HG03159 (cell line): ENCODE results near the gene MAST4.
"Not testable (repeated sequence)": the region's sequence is repeated elsewhere in the genome, so short reads cannot be mapped to it uniquely, and the experiment has no call there.

Experiments
- ATAC-seq: cut with Tn5 transposase; IDR thresholded peaks from one replicate; pipeline ENCODE4 v1.9.1; 2021; ENCODE audit warnings: mild to moderate bottlenecking, moderate library complexity; ENCODE audit not compliant: unreplicated experiment

Gene MAST4

DNA sequence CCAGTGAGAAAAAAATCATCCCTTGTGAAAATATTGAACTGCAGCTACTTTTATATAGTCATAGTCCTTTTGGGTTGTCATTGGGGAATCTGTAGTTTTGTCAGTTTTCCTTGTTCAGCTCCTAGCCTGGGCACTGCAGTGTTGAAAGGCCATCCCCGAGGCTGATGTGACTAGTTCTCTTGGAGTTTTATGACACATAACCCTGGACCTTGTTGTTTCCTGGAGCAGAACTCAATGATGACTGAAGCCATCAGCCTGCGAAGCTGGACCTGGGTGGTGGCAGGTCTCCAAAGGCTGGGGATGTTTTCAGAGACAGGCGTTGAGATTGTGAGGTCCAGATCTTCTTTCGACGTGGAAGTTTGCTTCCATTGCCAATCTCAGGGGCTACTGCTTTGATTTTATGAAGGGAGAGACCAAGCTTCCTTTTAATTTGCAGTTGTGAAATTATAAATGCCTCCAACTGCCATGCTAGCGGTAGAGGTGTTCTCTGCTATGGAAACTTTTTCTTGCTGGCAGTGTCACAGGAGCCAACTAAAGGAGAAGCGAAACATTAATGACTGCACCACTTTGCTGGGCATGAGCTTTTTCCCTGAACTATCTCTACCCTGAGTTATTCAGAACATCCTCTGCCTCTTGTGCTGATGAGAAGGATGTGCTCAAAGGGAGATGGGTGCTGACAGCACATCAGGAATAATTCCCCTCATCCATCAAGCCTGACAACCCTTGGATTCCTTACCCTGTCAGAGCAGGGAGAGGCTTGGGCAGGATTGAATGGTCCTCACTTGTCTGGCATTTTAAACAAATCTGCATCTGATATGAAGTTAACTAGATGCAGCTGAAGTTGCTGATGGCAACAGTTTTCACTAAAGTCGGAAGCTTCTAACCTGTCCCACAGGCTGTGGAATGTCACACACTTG lies 209.6 kb downstream of the MAST4 start:
- no peak for ATAC-seq

DNA sequence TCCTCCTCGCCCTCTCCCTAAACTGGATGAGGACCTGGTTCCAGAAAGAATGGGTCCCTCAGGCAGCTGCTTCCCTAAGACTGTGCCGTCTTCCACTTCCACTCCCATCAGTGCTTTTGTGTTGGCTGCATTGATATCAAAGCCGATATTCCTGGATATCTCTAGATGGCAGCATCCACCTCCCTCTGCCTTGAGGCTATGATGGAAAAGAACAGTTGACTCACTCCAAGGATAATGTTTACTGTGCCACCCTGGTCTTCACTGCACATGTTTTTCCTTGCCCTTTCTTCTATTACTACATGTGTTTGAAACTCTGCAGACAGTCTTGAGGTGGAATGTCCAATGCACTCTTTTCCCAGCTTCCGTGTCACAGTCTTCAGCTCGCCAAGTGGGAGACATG lies 211.6 kb downstream of the MAST4 start:
- ATAC-seq: no peak

DNA sequence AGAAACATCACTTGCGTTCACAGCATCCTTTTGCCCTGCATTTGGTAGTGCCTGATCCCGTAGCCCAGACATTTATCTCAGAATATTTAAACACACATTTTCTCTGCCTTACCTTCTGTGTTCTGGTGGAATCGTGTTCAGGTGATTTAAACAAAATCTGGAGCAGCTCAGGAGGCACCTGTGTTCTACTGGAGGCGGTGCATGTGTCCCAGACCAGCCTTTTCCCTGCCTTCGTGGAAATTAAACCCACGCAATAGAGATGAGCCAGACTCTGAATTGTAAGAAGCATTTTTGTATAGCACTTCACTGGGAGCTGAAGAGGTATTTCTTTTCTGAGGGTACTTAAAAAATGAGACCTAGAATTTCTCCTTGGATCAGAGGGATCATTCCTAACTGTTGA lies 212.5 kb downstream of the MAST4 start:
- no peak for ATAC-seq

DNA sequence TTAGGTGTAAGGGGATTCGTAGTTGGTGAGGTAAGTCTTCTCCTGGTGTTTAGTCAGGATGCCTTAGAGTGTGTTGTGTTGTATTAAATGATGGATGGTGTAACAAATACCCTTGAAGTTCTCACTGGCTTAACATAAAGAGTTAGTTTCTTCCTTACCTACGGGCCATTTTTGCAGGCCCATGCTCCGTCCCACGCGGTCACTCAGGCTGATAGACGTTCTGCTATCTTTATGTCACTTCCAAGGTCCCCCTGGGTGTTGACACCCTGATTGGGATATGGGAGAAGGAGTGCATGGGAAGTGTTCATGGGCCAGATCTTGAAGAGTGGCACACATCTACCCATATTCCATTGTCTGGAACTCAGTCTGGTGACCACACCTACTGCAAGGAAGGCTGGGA lies 214.0 kb downstream of the MAST4 start:
- no peak for ATAC-seq

DNA sequence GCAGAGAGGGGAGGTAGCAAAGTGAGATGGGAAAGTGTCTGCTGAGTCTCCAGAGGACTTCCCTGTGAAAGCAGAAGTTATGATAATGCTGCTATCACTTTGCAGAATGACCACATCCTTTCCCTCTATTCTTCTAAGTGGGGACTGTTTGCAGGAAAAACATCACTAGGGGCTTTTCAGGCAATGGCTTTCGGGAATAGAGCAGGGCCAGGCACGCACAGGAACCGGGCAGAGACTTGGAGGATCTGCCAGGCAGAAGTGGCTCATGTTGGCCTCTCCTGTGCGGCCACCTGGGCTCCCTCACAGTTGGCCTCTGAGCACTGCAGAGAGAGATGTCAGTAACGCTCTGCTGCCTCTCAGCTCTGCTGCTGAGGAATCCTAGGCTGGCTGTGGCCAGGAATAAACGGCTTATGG lies 214.7 kb downstream of the MAST4 start:
- ATAC-seq: no peak

DNA sequence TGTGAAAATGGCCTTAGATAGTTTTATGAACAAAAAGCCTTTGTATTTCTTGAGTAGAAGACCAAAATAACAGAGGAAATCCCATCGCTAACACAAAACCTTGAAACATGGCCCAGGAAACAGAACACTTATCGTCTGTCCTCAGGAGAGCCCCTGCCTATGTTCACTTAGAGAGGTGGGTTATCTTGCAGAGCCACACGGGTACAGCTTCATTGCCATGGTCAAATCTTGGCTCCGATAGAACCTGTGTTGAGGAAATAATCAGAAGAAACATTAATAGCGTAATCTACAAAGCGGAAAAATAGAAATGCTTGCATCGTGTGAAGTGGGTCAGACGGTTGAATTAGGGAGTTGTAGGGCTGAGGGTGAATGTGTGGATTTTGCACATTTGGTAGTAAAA lies 216.1 kb downstream of the MAST4 start:
- ATAC-seq: no peak

DNA sequence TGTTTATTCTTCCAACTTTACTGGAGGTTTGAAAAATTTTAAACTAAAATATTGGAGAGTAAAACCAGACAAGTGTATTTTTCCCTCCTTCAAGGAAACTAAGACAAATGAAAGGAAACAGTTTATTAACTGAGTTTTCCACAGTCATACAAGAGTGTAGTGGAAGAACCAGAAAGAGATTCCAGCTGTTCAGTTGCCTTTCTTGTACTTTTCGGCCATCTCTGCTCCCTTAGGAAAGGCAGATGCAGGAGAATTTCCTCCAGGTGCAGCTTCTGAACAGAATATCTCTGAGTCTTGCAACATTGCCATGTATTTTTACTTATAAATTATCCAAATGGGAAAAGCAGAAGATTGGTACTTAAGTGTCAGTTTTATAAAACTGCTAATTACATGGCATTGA lies 217.1 kb downstream of the MAST4 start:
- no peak for ATAC-seq

DNA sequence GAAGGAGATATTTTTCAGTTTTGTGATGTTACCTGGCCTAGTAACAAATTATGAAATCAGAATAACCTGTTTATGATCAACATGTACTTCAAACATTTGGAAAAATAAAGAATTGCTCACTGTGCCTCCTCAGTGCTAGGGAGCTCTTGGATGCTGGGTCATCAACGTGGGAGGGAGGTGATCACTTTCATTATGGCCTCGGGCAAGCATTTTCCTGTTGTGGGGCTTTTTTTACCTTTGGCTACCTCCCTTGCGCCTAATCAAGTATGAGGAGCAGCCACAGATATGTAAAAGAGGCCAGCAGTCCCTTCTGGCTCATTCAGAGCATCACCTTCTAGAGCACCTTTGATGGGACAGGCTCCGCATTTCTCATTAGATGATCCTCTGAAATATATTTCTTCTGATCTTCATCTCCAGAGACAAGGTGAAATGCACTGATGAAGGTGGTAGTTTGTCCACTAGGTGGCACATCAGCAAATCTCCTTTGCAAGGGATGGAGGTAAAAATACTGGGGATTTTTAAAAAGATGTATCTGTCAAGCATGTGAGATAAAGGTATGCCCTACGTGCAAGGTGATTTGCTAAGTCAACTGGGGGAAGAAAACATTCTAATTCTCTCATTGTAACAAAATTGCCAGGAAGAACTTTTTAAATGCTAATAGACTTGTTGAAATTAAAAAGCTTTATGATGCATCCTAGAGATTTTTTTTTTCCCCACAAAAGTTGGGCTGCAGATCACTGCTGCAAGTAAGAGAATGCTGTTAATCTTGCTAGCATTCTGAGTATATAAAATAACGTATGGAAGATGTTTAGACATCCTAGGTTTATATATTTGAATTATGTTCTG lies 218.2 kb downstream of the MAST4 start:
- peak; percentile 70 for ATAC-seq

DNA sequence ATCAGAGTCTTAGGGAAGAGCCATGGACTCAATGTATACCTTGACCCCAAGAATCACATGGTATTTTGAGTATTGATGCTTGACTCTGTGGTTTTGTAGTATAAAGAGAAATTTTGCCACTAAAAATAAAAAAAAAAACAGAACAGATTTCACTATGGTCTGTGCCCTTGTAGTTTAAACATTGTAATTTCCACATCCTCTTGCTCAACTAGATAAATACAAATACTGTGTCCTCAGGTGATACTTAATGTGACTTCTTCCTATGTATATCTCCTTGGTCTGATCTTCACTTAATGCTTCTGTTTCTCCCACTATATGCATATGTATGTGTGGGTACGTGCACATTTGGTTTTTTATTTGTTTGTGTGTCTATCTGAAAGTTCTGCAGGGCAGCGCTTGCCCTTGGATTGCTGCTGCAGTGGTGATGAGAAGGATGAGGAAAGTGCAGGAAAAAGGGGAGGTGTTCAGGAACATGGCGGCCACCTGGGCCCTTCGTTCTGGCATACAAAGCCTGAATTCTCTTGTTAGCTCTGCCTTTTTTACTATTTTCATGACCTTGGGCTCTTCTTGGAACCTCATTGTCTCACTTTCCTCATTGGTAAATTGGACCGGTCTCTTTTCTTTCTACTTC lies 222.2 kb downstream of the MAST4 start:
- ATAC-seq: no peak

DNA sequence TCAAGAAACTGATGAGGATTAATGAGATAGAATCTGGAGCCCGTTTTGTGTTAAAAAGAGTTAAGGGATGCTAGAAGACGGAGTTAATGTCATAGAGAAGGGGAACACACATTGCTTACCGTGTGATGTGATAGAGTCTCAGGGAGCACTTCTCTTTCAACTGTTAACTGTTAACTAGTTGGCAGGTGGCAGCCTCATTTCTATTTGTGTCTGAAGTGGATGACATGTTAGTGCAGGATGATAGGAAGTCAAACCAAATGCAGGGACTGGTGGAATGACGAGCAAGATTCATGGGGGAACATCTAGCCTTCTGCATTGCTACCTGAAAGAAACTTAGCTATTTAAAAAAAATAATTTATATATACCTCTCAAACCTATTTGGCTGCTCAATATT lies 222.7 kb downstream of the MAST4 start:
- no peak for ATAC-seq

DNA sequence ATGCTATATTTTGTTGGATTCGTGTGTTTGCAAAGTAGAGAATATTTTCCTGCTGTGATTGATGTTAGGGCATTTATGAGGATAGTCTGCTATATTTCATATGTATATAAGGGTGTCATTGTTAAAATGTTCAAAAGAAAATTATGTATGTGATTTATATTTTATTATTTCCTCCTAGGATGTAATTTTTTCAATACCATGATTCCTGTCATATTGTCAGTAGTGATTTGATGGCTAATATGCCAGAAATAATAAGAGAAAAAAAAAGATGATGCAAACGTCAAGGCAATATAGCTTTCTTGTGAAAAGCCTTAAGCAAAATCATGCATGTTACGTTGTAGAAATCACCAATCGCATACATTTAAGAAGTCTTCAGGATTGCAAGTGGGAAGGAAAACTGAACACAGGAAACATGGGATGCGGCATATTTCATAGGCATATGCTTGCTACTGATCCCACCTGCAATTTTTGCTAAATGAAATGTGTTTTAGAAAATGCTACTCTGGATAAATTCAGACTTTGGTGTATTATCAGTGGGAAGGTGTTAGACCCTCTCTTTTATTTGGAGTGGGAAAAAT lies 224.5 kb downstream of the MAST4 start:
- no peak for ATAC-seq

DNA sequence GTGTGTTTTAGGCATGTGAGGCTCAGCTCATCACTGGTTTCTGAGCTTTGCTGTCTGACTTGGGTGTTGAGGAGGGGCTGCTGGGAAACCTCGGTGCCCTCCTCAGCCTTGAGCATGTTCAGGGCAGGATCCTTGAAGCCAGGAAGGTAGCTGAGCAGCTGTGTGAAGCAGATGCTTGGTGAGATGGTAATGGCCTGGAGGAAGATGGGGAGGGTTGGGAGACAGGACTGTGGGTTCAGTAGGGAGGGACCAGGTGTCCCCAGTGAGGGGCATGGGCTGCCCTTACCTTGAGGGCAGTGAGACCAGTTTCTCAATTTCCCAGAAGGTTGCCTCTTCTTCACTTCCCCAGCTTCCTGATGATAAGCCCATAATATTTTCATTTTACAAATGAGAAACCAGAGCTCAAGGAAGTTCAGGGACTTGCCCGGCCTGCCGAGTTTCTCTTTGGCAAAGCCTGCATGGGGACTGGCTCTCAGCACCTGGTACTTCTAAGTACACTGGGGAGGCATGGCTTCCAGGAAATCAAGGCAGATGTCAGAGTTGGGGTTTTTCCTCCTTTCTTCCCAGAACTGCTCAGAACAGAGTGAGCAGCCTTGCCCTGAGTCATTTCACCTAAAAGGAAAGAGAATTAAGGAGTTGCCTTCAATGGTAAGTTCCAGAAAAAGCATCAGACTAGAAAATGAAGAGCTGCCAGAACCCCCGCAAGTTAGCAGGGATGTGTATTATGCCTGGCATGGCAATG lies 225.7 kb downstream of the MAST4 start:
- ATAC-seq: no peak

DNA sequence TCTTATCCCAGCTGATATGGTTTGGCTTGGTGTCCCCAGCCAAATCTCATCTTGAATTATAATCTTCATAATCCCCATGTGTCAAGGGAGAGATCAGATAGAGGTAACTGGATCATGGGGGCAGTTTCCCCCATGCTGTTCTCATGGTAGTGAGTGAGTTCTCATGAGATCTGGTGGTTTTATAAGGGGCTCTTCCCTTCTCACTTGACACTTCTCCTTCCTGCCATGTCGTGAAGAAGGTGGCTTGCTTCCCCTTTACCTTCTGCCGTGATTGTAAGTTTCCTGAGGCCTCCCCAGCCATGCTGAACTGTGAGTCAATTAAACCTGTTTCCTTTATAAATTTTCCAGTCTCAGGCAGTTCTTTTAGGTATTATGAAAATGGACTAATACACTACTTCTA lies 226.7 kb downstream of the MAST4 start:
- not testable (repeated sequence) for ATAC-seq

DNA sequence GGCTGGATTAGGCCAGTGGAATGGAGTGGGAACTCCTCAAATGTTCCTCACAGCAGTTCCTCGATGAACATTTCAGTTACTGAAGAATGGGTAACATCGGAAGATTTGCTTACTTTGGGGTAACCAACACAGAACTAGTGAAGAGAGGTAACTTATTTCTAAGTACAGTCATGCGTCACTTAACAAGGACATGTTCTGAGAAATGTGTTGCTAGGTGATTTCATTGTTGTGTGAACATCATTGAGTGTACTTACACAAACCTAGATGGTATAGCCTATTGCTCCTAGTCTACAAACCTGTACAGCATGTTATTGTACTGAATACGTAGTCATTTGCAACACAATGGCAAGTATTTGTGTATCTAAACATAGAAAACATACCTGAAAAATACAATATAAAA lies 228.3 kb downstream of the MAST4 start:
- ATAC-seq: no peak

DNA sequence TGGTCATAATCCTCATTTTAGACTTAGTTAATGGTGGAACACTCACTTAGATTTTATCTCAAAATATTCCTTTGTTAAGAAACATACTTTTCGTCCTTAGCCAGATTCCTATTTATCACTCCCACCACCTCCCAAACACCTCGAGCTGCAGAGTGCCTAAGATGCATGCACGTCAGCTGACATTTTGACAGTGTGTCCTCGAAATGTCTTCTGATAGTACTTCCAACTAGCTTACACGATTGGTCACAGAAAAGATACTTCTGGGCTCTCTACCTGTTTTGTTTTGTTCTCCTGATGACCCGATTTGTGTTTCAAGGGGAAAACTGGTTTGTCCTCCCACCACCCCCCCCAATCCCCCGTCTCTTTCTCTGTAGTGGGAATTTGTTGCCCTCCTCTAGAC lies 230.1 kb downstream of the MAST4 start:
- ATAC-seq: no peak

DNA sequence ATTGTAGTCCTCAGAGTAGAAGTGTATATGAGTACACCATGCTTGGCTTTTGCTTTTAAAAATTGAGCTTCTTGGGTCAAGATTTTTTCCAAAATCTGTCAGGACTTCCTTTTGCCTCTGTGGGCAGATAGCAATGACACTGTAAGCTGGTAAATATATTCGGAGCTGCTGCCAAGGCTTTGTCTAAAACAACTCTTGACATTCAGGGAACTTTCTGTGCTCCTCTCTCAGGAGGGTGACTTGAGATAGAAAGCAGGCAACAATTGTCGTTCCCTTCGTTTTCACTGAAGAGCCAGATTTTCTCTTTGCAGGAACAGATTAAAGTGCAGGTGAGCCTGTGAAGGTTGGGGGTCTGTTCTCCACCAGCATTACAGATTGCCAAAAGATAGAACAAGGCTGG lies 230.5 kb downstream of the MAST4 start:
- ATAC-seq: no peak

DNA sequence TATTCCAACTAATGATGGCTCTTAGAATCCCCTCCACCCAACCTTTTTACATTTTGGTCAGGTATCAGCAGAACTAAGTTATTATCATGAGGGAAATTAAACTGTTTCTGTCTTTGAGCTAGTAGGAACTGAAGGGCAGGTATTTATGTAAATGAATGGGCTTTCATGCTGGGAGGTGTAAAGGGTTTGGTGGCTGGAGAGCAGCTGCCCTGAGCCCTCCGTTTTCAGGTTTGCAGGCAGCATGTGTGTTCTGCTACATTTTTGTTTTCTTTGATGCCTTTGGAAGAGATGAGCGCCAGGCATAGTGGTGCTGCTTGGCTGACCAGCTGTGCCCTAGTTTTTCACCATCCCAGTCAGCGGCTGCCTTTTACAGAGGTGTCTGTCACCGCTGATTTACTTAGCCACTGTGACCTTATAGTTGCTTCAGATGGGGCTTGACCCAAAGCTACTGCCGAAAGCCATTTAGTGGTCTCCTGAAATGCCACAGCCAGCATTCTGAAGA lies 231.9 kb downstream of the MAST4 start:
- ATAC-seq: no peak

DNA sequence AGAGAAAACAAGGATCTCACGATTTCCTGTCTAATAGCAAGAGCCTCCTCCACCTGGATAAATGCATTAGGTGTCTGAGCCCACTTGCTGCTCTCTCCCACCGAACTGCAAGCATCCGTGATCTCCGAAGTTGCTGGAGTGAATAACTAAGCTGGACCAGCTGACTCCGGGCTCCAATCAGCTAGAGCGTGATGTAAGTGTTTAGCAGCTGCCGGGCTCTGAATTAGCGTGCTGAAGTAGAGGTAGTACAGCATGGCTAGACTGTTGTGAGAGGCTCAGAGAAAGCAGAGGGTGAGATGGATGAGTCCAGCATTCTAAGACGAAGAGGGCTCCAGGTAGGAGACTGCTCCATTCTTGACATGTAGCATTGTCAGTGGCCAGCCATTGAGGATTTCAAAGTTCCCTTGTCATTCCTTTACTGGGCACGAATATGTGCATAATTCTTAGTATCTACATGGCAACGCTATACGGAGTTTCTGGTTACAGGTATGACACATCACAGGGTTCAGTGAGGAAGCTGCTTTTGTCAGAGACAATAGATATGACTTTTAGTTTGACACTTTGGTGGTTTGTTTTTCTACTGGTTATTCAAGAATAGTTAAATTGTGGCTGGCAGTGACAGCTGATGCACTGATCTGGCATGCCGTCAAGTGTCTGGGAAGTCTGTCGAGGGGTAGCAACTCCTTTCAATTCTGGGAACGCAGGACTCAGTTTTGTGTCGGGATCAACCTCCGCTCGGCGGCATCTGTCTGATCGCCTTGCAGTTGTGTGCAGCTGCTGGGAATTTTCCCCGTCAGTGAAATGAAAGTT lies 232.6 kb downstream of the MAST4 start:
- ATAC-seq: peak; percentile 72

DNA sequence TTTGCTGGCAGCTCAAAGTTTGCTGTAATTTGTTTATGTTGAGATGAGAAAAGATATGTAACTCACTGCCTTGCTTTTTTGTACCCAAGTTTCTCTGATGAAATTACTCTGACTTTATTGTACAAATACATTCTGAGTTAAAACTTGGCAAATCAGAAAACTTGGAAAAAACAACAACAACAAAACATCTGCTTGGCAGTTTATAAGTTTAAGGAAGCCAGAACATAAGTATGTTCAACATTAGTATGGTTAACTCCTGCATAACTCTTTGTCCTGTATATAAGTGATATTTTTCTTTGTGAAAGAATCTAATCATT lies 233.1 kb downstream of the MAST4 start:
- no peak for ATAC-seq

DNA sequence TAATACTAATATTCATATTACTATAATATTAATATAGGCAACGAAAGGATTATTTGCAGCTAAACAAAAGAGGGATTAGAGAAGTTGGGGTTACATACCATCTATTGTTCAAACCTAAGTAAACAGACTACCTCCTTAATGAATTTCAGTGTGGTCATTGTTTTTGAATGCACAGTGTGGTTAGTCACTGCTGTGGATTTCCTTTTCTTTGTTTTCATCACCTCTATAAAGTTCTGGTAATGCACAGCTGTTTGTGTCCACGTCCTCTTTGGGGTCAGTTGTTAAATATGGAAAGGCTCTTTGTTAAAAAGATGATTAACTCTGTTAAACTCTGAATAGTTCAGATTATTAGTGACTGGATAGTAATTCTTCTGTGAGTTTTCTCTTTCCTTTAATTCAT lies 233.6 kb downstream of the MAST4 start:
- no peak for ATAC-seq
